Common myeloid progenitor, CD34-positive (primary cell): ENCODE data around the gene ERBB4.
"Not testable (repeated sequence)": the region's sequence is repeated elsewhere in the genome, so short reads cannot be mapped to it uniquely, and the experiment has no call there.

Source experiments
- CTCF ChIA-PET: fragments of 350-600 bp; sonication (Branson Sonifier 250); formaldehyde crosslinking; loops from one replicate; lab custom pipeline; 2021; ENCODE audit warnings: antibody characterized with exemption; lab: Charles Lee
- POLR2A ChIA-PET: fragments of 350-600 bp; sonication (Branson Sonifier 250); formaldehyde crosslinking; loops from one replicate; lab custom pipeline; 2021; ENCODE audit warnings: antibody characterized with exemption; lab: Charles Lee
- DNase-seq, 3 donors: peaks; one replicate each; pipeline versions ENCODE4 v3.0.0 to v3.0.0-alpha.2; 2013
- H3K27ac ChIP-seq, 2 experiments: 1 replicate in 1 of 2; 2 replicates in 1 of 2; pipeline ENCODE4 v1.7.0; 2013; ENCODE audit warnings: inconsistent platforms in 2 of 2, low read length in 2 of 2, mild to moderate bottlenecking in 2 of 2, low read depth in 1 of 2, moderate library complexity in 1 of 2; ENCODE audit not compliant: severe bottlenecking in 2 of 2, insufficient read depth in 1 of 2, poor library complexity in 1 of 2
- H3K27me3 ChIP-seq, 5 experiments: replicated peaks in 2 of 5; 1 replicate in 3 of 5; 2 replicates in 2 of 5; pipeline versions ENCODE4 v1.6.1 to v1.7.0; 2013; ENCODE audit warnings: low read length in 4 of 5, mild to moderate bottlenecking in 2 of 5, moderate library complexity in 2 of 5, inconsistent platforms in 1 of 5; ENCODE audit not compliant: insufficient read depth in 5 of 5, control insufficient read depth in 4 of 5
- H3K36me3 ChIP-seq, 4 experiments: 1 replicate in 2 of 4; 2 replicates in 2 of 4; pipeline versions ENCODE4 v1.6.1 to v1.7.0; 2013; ENCODE audit warnings: low read length in 3 of 4, control low read depth in 1 of 4, mild to moderate bottlenecking in 1 of 4; ENCODE audit not compliant: control insufficient read depth in 4 of 4, insufficient read depth in 4 of 4
- H3K4me1 ChIP-seq, 4 experiments: 1 replicate in 3 of 4; 2 replicates in 1 of 4; pipeline versions ENCODE4 v1.6.1 to v1.7.1; 2013; ENCODE audit warnings: low read length in 3 of 4, mild to moderate bottlenecking in 3 of 4, control low read depth in 1 of 4, inconsistent platforms in 1 of 4, moderate library complexity in 1 of 4; ENCODE audit not compliant: control insufficient read depth in 4 of 4, insufficient read depth in 4 of 4; ENCODE audit errors: control extremely low read depth in 1 of 4
- H3K4me3 ChIP-seq, 7 experiments: 1 replicate in 4 of 7; 2 replicates in 3 of 7; pipeline versions ENCODE4 v1.5.1 to v1.7.0; 2013; ENCODE audit warnings: mild to moderate bottlenecking in 7 of 7, low read length in 6 of 7, moderate library complexity in 6 of 7, inconsistent platforms in 2 of 7, low read depth in 2 of 7, control low read depth in 1 of 7; ENCODE audit not compliant: insufficient read depth in 4 of 7, control insufficient read depth in 1 of 7; ENCODE audit errors: extremely low read depth in 1 of 7
- H3K9me3 ChIP-seq, 5 experiments: 1 replicate in 4 of 5; 2 replicates in 1 of 5; pipeline versions ENCODE4 v1.6.1 to v1.7.1; 2013; ENCODE audit warnings: low read length in 4 of 5, mild to moderate bottlenecking in 2 of 5, inconsistent platforms in 1 of 5, low read depth in 1 of 5, moderate library complexity in 1 of 5; ENCODE audit not compliant: control insufficient read depth in 4 of 5, insufficient read depth in 2 of 5; ENCODE audit errors: control extremely low read depth in 1 of 5
- WGBS: methylation state at CpG from one replicate; pipeline ENCODE4 v1.1.5; 2013; ENCODE audit not compliant: insufficient coverage; 5-methylcytosine and 5-hydroxymethylcytosine counted together

The ERBB4 gene

DNA sequence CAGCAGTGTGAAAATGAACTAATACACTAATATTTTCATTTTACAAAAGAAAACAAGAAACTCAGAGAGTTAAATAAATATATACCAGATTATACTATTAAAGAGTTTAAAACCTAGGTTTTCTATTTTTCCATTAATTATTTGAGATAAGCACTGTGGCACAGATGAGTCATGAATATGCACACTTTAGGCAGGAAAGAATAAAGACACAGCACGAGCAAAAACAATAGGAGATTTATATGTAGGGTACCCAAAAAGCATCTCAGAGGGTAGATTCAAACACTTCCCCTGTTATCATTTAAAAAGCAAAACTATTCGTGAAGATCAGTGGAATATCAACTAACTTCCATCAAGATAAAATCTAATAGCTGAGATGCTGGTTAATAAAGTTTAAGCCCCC lies 430.6 kb downstream of the ERBB4 start:
- no peaks in the 10 kb centered on the region for H3K4me1 ChIP-seq
- no peak overlapping the region for H3K27ac ChIP-seq
- no peak overlapping the region for H3K4me3 ChIP-seq
- no CpG with 5 or more reads among the region's 2 CpGs for WGBS
- H3K9me3 ChIP-seq, result peaks cover 0 to 4% (median 0%) of the 10 kb centered on the region in 5 experiments
- CTCF ChIA-PET, result no interaction called here
- POLR2A ChIA-PET, result no interaction called here
- peaks cover 0 to 2% (median 0%) of the 10 kb centered on the region in 5 experiments for H3K27me3 ChIP-seq
- no peak for DNase-seq
- H3K36me3 ChIP-seq, result no peaks in the 10 kb centered on the region

DNA sequence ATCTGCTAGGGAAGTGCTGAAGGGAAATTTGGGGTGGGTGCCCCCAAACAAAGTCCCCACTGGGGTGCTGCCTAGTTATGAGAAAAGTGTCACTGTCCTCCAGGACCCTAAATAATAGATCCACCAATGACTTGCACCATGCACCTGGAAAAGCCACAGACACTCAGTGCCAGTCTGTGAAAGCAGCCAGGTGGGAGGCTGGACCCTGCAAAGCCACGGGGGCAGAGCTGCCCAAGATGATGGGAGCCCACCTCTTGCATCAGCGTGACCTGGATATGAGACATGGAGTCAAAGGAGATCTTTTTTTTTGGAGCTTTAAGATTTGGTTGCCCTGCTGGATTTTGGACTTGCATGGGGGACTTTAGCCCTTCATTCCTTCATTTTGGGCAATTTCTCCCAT lies 431.6 kb downstream of the ERBB4 start:
- POLR2A ChIA-PET, result no interaction called here
- DNase-seq, result no peak
- WGBS, result 100% methylated on average over 2 of the region's 2 CpGs

DNA sequence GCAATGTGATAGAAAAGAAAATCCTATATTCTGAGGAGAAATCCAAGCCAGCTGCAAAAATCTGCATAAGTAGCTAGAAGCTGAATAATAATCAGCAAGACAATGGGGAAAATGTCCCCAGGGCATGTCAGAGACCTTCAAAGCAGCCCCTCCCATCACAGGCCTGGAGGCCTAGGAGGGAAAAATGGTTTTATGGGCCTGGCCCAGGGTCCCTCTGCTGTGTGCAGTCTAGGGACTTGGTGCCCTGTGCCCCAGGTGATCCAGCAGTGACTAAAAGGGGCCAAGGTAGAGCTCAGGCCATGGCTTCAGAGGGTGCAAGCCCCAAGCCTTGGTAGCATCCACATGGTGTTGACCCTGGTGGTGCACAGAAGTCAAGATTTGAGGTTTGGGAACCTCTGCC lies 432.1 kb downstream of the ERBB4 start:
- H3K9me3 ChIP-seq, H3K27ac ChIP-seq, CTCF ChIA-PET, H3K27me3 ChIP-seq, DNase-seq, POLR2A ChIA-PET, H3K4me1 ChIP-seq, H3K4me3 ChIP-seq, H3K36me3 ChIP-seq: not testable (repeated sequence)

More for the DNA sequence above, 431.6 kb downstream of the ERBB4 start:
- no peak overlapping the region for H3K27ac ChIP-seq
- CTCF ChIA-PET, result no interaction called here
- peaks cover 0 to 2% (median 0%) of the 10 kb centered on the region in 5 experiments for H3K27me3 ChIP-seq
- no peaks in the 10 kb centered on the region for H3K36me3 ChIP-seq
- no peak overlapping the region for H3K4me3 ChIP-seq
- peaks cover 0 to 4% (median 0%) of the 10 kb centered on the region in 5 experiments for H3K9me3 ChIP-seq
- no peaks in the 10 kb centered on the region for H3K4me1 ChIP-seq

DNA sequence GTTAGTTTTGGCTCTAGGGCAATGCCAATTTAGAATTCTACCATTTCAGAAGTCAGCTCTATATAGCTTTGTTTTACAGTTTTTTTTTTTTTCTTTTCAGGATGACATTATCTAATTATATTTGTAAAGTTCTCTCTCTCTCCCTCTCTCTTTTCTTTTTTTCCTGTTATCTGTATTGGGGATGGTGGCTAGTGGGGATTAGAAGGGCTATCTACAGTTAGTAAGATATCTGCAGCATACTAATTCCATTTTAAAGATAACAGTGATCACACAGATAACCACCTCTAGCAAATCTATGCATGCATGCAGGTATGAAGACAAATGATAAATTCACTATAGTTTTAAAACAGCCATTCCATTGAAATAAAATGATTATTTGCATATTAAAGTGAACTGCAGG lies 438.9 kb downstream of the ERBB4 start:
- no peak for DNase-seq
- CTCF ChIA-PET, result no interaction called here
- Histone ChIP-seq H3K9me3 (no peaks in the 10 kb centered on the region), H3K27ac (no peak overlapping the region), H3K4me3 (no peak overlapping the region), H3K27me3 (no peaks in the 10 kb centered on the region), H3K36me3 (no peaks in the 10 kb centered on the region), H3K4me1 (no peaks in the 10 kb centered on the region)
- POLR2A ChIA-PET, result no interaction called here

DNA sequence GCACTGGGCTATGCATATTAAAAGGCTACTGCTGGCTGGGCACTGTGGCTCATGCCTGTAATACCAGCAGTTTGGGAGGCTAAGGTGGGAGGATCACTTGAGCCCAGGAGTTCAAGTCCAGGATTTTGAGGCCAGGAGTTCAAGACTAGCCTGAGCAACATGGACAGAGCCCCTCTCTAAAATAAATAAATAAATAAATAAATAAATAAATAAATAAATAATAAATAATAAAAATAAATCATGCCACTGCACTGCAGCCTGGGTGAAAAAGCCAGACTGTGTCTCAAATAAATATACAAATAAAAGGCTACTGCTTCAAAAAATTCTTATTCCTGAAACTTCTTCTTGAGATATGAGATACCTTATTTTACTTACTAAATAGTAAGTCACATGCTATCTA lies 439.6 kb downstream of the ERBB4 start:
- ChIA-PET CTCF (no interaction called here), POLR2A (no interaction called here)
- H3K9me3 ChIP-seq, result no peaks in the 10 kb centered on the region
- H3K27ac ChIP-seq, result no peak overlapping the region
- H3K27me3 ChIP-seq, result no peaks in the 10 kb centered on the region
- no peak for DNase-seq
- H3K36me3 ChIP-seq, result no peaks in the 10 kb centered on the region
- no peak overlapping the region for H3K4me3 ChIP-seq
- no peaks in the 10 kb centered on the region for H3K4me1 ChIP-seq

DNA sequence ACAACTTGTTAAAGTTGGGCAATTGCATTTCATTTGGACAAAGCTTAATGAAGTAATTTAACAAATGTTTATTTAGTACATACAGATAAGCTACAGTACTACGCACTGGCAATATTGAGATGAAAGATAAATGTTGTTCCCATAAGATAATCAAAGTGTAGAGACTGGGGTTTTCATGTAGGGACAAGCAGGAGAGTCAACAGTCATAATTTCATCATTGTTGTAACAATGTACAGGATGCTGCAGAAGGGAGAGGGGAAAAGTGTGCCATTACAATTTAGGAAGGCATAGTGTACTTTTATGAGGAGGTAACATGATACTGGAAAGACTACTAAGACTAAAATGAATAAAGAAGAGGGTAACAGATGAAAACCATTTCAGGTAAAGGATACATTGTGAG lies 441.6 kb downstream of the ERBB4 start:
- no CpG with 5 or more reads among the region's 1 CpG for WGBS
- H3K4me3 ChIP-seq, result no peak overlapping the region
- POLR2A ChIA-PET, result no interaction called here

DNA sequence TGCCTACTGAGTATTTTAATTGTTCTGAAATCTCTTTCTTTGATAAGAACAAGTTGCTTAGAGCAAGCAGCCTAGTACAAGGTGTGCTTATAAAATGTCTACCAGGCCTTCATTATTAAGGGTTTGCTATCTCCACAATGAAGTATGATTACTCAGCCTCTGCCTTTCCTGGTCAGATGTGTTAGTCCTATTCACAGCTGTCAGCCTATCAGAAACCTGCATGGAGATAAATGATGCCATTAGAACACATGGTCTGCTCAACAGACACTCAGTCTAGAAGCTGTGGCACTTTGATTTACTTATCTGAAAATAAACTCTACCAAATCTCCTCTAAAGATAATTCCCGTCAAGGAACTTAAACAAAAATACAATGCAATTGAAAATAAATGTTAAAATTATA lies 448.7 kb downstream of the ERBB4 start:
- Histone ChIP-seq H3K4me1 (no peaks in the 10 kb centered on the region), H3K4me3 (no peak overlapping the region), H3K36me3 (no peaks in the 10 kb centered on the region), H3K27me3 (no peaks in the 10 kb centered on the region), H3K27ac (no peak overlapping the region), H3K9me3 (no peaks in the 10 kb centered on the region)
- ChIA-PET POLR2A (no interaction called here), CTCF (no interaction called here)
- DNase-seq, result no peak
- WGBS, result no CpG with 5 or more reads among the region's 1 CpG

More for the DNA sequence above, 441.6 kb downstream of the ERBB4 start:
- DNase-seq, result no peak
- Histone ChIP-seq H3K9me3 (no peaks in the 10 kb centered on the region), H3K27ac (no peak overlapping the region), H3K36me3 (no peaks in the 10 kb centered on the region), H3K4me1 (no peaks in the 10 kb centered on the region), H3K27me3 (no peaks in the 10 kb centered on the region)
- CTCF ChIA-PET, result no interaction called here
